GM12891 (cell line): ENCODE results near the gene CCDC51.
A peak's percentile ranks its signal among the peaks of the same experiment; 100 is the strongest.

Experiments
- DNase-seq: peaks from one replicate; pipeline ENCODE4 v3.0.0; 2011; ENCODE audit warnings: low spot score; ENCODE audit not compliant: insufficient read length
- FAIRE-seq: peaks from 2 replicates; lab custom pipeline; 2011; peaks lifted over from hg19 to GRCh38; lab: Jason Lieb, UNC
- PAX5 ChIP-seq: IDR thresholded peaks from 2 replicates; pipeline ENCODE4 v1.6.1; 2011; ENCODE audit warnings: low read length, moderate library complexity, mild to moderate bottlenecking; ENCODE audit not compliant: insufficient read depth, severe bottlenecking
- POLR2A ChIP-seq: IDR thresholded peaks from 2 replicates; pipeline ENCODE4 v1.6.1; 2011; ENCODE audit warnings: low read depth, low read length, control low read depth
- POLR2AphosphoS5 ChIP-seq: IDR thresholded peaks from 2 replicates; pipeline ENCODE4 v1.6.1; 2011; ENCODE audit warnings: low read depth, low read length, control low read depth
- POU2F2 ChIP-seq: IDR thresholded peaks from 2 replicates; pipeline ENCODE4 v1.6.1; 2011; ENCODE audit warnings: low read depth, mild to moderate bottlenecking, control low read depth, low read length, moderate library complexity
- SPI1 ChIP-seq: IDR thresholded peaks from 2 replicates; pipeline ENCODE4 v1.6.1; 2011; ENCODE audit warnings: low read depth, low read length, control low read depth
- TAF1 ChIP-seq: IDR thresholded peaks from 2 replicates; pipeline ENCODE4 v1.6.1; 2011; ENCODE audit warnings: low read depth, low read length, control low read depth

CCDC51 gene

GRCh38 chr3:48394391-48394790 lies 45.5 kb downstream of the CCDC51 start:
- FAIRE-seq (no peak), DNase-seq (no peak)
- no peak for TF ChIP-seq POLR2A
- TF ChIP-seq PAX5 = no peak
- TF ChIP-seq POU2F2 = no peak
- TF ChIP-seq POLR2AphosphoS5 = no peak
- no peak for TF ChIP-seq TAF1
- TF ChIP-seq SPI1 = no peak

GRCh38 chr3:48388966-48389365 lies 51.0 kb downstream of the CCDC51 start:
- FAIRE-seq (peak; percentile 16), DNase-seq (no peak)
- TF ChIP-seq POU2F2 (no peak), TAF1 (no peak), POLR2A (no peak), PAX5 (no peak), SPI1 (no peak), POLR2AphosphoS5 (no peak)

GRCh38 chr3:48387634-48388033 lies 52.3 kb downstream of the CCDC51 start:
- FAIRE-seq = no peak
- no peak for DNase-seq
- no peak for TF ChIP-seq SPI1
- TF ChIP-seq TAF1 = no peak
